ENCODE measurements around the gene PET100.

PET100 gene

DNA sequence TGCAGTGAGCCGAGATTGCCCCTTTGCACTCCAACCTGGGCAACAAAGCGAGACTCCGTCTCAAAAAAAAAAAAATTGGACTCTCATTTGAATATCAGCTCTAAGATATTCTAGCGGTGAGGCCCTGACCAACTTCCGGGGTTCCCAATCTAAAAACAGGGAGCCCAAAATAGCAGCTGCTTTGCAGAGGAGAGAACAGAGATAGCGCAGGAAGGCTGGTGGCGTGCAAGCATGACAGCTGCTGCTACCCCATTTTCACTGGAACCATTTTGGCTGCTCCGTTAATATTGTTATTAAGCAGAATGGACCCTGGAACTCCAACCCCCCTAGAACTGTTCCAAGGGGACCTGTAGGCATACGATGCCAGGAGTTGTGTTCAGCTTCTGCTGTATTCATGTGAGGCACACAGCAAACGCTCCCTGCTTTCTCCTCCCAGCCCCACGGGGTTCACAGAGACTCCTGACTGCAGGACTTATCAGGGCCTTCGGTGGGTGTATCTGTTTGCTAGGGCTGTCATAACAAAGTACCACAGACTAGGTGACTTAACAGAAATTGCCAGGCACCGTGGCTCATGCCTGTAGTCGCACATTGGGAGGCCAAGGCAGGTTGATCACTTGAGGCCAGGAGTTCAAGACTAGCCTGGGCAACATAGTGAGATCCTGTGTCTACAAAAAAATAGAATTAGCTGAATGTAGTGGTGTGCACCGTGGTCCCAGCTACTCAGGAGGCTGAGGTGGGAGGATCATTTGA is 18.8 kb downstream of the PET100 start:
- TF ChIP-seq, protein P1, sequence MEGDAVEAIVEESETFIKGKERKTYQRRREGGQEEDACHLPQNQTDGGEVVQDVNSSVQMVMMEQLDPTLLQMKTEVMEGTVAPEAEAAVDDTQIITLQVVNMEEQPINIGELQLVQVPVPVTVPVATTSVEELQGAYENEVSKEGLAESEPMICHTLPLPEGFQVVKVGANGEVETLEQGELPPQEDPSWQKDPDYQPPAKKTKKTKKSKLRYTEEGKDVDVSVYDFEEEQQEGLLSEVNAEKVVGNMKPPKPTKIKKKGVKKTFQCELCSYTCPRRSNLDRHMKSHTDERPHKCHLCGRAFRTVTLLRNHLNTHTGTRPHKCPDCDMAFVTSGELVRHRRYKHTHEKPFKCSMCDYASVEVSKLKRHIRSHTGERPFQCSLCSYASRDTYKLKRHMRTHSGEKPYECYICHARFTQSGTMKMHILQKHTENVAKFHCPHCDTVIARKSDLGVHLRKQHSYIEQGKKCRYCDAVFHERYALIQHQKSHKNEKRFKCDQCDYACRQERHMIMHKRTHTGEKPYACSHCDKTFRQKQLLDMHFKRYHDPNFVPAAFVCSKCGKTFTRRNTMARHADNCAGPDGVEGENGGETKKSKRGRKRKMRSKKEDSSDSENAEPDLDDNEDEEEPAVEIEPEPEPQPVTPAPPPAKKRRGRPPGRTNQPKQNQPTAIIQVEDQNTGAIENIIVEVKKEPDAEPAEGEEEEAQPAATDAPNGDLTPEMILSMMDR (conservative IDR thresholded peaks at IDR 0.05): no peak

GRCh38 chr19:7650148-7650547 is 20.6 kb downstream of the PET100 start:
- TF ChIP-seq, protein P1 (conservative IDR thresholded peaks at IDR 0.05): no peak
- no peak overlapping the region for H3K27ac ChIP-seq

More for the DNA sequence above, 18.8 kb downstream of the PET100 start:
- no peak overlapping the region for H3K27ac ChIP-seq

DNA sequence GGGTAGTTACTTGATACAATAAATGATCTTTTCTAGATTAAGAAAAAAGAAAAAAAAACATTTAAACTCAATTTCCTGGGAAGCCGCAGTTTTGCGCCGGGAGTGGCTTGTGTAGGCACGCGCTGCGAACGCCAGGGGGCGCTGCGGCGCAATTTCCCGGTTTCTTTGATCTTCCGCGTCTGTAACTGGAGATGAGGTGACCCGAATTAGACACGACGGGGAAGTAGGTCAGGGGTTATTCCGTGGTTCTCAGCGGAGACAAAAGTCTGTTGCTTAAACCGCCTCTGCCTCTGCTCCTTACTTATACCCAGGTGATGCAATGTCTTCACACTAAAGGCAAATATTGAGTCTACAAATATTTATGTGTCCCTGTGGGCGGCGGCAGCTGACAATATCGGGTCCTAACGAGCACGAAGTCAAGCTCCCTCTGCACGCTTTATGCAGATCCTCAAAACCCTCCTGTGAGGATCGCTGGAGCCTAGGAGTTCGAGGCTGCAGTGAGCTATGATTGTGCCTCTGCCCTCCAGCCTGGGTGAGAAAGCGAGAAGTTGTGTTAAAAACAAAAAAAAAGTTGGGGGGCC is 22.6 kb downstream of the PET100 start:
- peak overlapping the region; percentile 30; the same call in 1 of the 2 replicates for H3K27ac ChIP-seq

GRCh38 chr19:7654401-7654800 is 24.8 kb downstream of the PET100 start:
- H3K27ac ChIP-seq: no peak overlapping the region
- TF ChIP-seq, protein P1 (conservative IDR thresholded peaks at IDR 0.05): no peak

More for the DNA sequence above, 22.6 kb downstream of the PET100 start:
- TF ChIP-seq, protein P1 (conservative IDR thresholded peaks at IDR 0.05): peak; percentile 90

GRCh38 chr19:7655581-7655980 is 26.0 kb downstream of the PET100 start:
- no peak overlapping the region for H3K27ac ChIP-seq
- TF ChIP-seq, protein P1 (conservative IDR thresholded peaks at IDR 0.05): no peak

GRCh38 chr19:7657131-7657751 is 27.6 kb downstream of the PET100 start:
- TF ChIP-seq, protein P1 (conservative IDR thresholded peaks at IDR 0.05): no peak
- H3K27ac ChIP-seq: no peak overlapping the region

DNA sequence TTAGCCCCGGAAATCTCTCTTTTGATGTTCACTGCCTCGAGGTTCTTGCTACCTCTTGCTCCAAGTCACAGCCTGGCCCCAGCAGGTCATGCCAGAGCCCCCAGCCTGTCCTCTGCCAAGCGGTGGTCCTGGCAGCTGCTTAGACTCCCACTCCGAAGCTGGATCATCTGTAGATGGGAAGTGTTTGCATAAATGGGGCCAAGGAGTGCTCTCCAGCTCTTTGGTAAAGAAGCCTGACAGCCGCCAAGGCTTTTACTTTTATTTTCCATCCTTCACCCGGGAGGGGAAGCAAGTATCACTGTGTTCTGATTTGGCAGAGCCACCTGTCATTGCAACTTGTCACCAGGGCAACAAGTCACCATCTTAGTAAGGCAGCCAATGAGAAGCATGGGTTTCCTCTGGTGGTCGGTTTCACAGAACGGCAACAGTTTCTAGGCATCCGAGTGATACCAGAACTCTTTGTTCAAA is 28.7 kb downstream of the PET100 start:
- H3K27ac ChIP-seq: no peak overlapping the region
- TF ChIP-seq, protein P1 (conservative IDR thresholded peaks at IDR 0.05): no peak
